T-helper 1 cell treated with Interleukin-12 subunit alpha and Interleukin-12 subunit beta and Interleukin-4 antibody, amounts not matched to agents 30 μg/mL and 1 μg/mL, for 36 hours (primary cell): ENCODE results near the gene PLAC1.

Experiments used
- H3K27ac Mint-ChIP-seq: one replicate; pipeline ENCODE4 v1.8.0; 2021; ENCODE audit warnings: mild to moderate bottlenecking, mixed read lengths
- H3K27me3 Mint-ChIP-seq: one replicate; pipeline ENCODE4 v1.8.0; 2021; ENCODE audit warnings: low read depth, mixed read lengths
- H3K36me3 Mint-ChIP-seq: one replicate; pipeline ENCODE4 v1.8.0; 2021; ENCODE audit warnings: low read depth, mixed read lengths
- H3K4me1 Mint-ChIP-seq: one replicate; pipeline ENCODE4 v1.8.0; 2021; ENCODE audit warnings: low read depth, mixed read lengths
- H3K4me3 Mint-ChIP-seq: one replicate; pipeline ENCODE4 v1.8.0; 2021; ENCODE audit warnings: mild to moderate bottlenecking, moderate library complexity, mixed read lengths
- H3K9me3 Mint-ChIP-seq: one replicate; pipeline ENCODE4 v1.8.0; 2021; ENCODE audit warnings: mixed read lengths

The PLAC1 gene

DNA sequence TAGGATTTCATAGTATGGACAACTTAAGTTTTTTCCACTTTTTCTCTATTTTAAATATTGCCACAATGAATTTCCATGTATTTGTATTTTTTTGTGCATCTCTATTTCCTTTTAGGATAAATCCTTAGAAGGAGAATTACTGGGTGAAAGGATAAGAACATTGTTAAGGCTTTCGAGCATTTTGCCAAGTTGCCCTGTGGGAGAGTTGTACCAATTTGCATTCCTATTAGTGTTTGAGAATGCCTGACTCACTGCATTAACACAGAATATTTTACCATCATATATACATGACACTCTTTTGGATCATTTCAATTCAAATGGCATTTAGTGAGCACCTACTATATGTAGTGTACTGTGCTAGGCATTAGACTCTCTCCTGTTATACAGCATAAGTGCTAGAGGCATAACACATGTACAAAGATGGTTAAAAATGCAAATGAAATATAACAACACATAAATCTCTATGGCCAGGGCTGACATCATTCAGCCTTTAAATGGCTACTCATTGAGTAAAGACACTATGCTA, 57.0 kb downstream of the PLAC1 start:
- Mint-ChIP-seq H3K4me3 (no peak overlapping the region), H3K9me3 (peaks cover 13% of the 10 kb centered on the region), H3K27ac (no peak overlapping the region), H3K27me3 (peaks cover 6% of the 10 kb centered on the region), H3K4me1 (no peaks in the 10 kb centered on the region), H3K36me3 (no peaks in the 10 kb centered on the region)

DNA sequence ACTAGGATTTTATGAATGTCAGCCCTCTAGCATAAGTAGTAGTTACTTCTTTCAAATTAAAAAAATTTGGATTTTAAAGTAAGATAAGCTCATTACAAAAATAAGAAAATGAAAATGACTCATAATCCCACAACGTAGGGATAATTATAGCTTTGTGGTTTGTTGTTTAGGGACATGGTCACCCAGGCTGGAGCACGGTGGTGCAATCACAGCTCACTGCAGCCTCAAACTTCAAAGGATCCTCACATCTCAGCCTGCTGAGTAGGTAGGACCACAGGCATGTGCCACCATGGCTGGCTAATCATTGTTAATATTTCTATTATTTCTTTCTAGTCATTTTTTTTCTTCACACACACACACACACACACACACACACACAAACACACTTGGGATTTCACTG, 57.6 kb downstream of the PLAC1 start:
- peaks cover 13% of the 10 kb centered on the region for H3K9me3 Mint-ChIP-seq
- H3K27me3 Mint-ChIP-seq, result peaks cover 6% of the 10 kb centered on the region
- H3K4me3 Mint-ChIP-seq, result no peak overlapping the region
- H3K36me3 Mint-ChIP-seq, result no peaks in the 10 kb centered on the region
- H3K4me1 Mint-ChIP-seq, result no peaks in the 10 kb centered on the region
- H3K27ac Mint-ChIP-seq, result no peak overlapping the region

DNA sequence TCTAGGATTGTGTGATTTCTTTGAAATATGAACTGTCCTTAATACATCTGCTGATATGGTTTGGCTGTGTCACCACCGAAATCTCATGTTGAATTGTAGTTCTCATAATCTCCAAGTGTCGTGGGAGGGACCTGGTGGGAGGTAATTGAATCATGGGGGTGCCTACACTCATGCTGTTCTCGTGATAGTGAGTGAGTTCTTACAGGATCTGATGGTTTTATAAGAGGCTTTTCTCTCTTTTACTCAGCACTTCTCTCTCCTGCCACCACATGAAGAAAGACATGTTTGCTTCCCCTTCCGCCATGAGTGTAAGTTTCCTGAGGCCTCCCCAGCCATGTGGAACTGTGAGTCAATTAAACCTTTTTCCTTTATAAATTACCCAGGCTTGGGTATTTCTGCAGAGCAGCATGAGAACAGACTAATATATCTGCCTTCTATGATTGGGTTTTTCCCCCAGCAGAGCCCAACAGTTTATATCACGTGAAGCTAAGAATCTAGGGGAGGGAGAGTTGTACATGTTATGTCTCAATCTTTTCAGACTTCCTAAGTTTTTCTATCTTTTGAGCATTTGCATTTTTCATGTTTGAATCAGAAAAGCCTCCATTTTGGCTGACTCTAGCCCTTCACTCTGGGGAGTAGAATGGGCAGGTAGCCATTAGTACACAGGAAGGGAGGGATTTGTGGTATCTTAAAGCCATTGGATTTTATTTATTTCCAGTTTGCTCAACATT, 58.9 kb downstream of the PLAC1 start:
- Mint-ChIP-seq H3K27me3 (peaks cover 15% of the 10 kb centered on the region), H3K9me3 (peaks cover 13% of the 10 kb centered on the region), H3K36me3 (no peaks in the 10 kb centered on the region), H3K27ac (no peak overlapping the region), H3K4me3 (no peak overlapping the region), H3K4me1 (no peaks in the 10 kb centered on the region)

DNA sequence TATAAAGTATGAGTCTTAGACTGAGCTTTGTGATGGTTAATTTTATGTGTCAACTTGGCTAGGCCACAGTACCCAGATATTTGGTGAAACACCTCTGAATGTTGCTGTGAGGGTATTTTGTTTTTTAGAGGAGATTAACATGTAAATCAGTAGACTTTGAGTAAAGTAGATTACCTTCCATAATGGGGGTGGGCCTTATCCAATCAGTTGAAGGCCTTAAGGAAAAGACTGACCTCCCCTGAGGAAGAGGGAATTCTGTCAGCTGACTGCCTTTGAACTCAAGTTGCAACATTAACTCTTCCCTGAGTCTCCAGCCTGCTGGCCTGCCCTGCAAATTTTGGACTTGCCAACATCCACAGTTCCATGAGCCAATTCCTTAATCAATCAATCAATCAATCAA, 66.0 kb downstream of the PLAC1 start:
- Mint-ChIP-seq H3K27ac (no peak overlapping the region), H3K4me1 (no peaks in the 10 kb centered on the region), H3K36me3 (no peaks in the 10 kb centered on the region), H3K4me3 (no peak overlapping the region), H3K27me3 (peaks cover 23% of the 10 kb centered on the region), H3K9me3 (peaks cover 6% of the 10 kb centered on the region)

DNA sequence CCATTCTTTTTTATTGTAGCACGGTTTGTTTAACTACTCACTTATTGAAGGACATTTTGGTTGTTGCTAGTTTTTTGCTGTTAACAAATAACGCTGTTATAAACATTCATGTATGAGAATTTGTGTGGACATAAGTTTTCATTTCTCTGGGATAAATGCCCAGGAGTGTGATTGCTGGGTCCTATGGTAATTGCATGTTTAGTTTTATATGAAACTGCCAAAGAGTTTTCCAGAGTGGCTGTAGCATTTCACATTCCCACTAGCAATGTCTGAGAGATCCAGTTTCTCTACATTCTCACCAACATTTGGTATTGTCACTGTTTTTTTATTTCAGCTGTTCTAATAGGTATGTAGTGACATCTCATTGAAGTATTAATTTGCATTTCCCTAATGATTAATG, 66.8 kb downstream of the PLAC1 start:
- H3K27me3 Mint-ChIP-seq, result peaks cover 17% of the 10 kb centered on the region
- H3K27ac Mint-ChIP-seq, result no peak overlapping the region
- H3K4me3 Mint-ChIP-seq, result no peak overlapping the region
- no peaks in the 10 kb centered on the region for H3K9me3 Mint-ChIP-seq
- no peaks in the 10 kb centered on the region for H3K4me1 Mint-ChIP-seq
- no peaks in the 10 kb centered on the region for H3K36me3 Mint-ChIP-seq

DNA sequence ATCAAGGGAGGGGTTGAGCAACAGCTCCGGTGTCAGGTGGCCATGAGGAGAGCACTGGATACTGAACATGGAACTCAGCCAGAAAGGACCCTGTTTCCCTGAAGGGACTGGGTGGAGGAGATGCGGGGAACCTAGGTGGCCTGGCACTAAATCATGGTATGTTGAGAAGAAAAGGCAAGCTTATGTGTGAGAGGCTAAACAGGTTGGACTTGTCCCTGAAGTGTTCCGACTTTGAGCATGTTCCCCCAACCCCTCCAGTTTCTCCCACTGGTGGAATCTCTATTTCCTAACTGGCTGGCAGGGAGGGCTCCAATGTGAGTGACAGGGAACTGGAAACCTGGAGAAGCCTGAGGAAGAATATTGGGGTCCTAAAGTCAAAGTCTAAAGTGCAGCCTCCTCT, 69.5 kb downstream of the PLAC1 start:
- Mint-ChIP-seq H3K4me1 (no peaks in the 10 kb centered on the region), H3K36me3 (no peaks in the 10 kb centered on the region), H3K27me3 (peaks cover 5% of the 10 kb centered on the region), H3K9me3 (no peaks in the 10 kb centered on the region), H3K27ac (no peak overlapping the region), H3K4me3 (no peak overlapping the region)

DNA sequence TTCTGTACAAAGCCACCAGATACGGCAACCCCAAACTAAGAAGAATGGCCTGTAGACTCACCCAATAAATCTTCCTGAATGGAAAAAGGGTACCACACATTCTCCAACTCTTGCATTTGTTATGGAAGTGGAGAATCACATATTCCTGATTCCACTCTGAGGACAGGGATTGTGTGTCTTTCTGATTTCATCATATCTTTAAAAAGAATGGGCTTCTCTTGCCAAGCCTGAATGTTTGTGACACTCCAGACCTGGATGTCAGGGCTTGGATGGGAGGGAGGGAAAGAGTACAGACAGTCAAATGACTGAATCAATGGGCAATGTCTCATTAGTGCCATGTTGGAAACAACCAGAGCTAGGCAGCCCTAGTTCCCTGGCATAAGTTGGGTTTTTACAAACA, 77.4 kb downstream of the PLAC1 start:
- H3K4me1 Mint-ChIP-seq, result no peaks in the 10 kb centered on the region
- H3K9me3 Mint-ChIP-seq, result no peaks in the 10 kb centered on the region
- H3K36me3 Mint-ChIP-seq, result no peaks in the 10 kb centered on the region
- no peaks in the 10 kb centered on the region for H3K27me3 Mint-ChIP-seq
- no peak overlapping the region for H3K4me3 Mint-ChIP-seq
- H3K27ac Mint-ChIP-seq, result no peak overlapping the region

DNA sequence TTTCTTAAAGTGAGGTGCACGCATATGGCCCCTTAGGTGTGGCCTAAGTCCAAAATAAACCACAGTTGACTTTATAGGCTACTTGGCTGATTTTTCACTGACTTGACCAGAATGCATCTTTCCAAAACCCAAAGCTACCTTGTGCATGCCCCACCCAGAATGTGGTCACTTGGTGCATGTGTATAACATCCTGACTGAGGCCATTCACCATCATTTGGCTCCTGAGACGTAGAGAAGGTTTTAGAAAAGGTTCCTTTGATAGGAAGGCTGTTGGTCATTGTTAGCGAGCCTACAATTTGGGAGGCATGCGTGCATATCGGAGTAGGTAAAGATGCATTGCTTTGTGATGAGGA, 84.6 kb downstream of the PLAC1 start:
- H3K4me3 Mint-ChIP-seq, result no peak overlapping the region
- no peak overlapping the region for H3K27ac Mint-ChIP-seq
- H3K4me1 Mint-ChIP-seq, result no peaks in the 10 kb centered on the region
- no peaks in the 10 kb centered on the region for H3K36me3 Mint-ChIP-seq
- H3K27me3 Mint-ChIP-seq, result no peaks in the 10 kb centered on the region
- no peaks in the 10 kb centered on the region for H3K9me3 Mint-ChIP-seq

DNA sequence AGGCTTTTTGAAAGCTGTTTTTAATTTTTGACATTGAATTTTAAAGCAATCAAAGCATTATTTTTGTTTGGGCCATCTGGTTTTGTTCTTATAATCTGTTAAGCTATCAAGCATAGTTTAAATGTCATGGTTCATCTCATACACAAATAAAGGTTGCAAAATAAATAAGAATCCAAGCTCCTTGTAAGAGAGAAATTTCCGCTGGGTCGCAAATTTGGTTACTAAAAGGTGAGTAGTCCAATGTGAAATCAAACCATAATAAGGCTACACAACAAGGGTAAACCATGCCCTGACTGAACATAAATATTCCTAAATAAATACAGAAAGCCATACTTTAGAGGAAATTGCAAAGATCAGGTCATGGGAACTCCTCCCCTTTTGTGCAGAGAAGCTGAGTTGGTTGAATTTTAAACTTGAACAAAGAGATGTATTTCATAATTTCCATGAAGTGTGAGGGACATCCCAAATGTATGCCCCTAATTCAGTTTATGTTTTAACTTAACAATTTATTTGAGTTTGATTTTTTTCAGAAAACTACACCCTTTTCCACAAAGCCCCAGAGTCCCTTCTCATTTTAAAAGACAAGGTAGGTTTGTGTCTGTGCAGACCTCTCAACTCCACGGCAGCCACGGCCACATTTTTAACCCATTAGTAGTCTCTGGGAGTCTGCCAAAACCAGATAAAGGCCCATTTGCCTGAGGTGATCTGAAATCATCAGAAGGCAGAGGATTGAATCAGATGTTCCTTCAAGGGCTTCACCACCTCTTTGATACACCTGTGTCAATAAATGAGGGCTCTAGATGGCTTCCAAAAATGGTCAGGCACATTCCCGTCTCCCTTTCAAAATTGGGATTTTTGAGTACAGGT, 85.2 kb downstream of the PLAC1 start:
- H3K36me3 Mint-ChIP-seq, result no peaks in the 10 kb centered on the region
- H3K4me3 Mint-ChIP-seq, result no peak overlapping the region
- H3K27ac Mint-ChIP-seq, result no peak overlapping the region
- H3K9me3 Mint-ChIP-seq, result no peaks in the 10 kb centered on the region
- peaks cover 1% of the 10 kb centered on the region for H3K4me1 Mint-ChIP-seq
- H3K27me3 Mint-ChIP-seq, result no peaks in the 10 kb centered on the region

DNA sequence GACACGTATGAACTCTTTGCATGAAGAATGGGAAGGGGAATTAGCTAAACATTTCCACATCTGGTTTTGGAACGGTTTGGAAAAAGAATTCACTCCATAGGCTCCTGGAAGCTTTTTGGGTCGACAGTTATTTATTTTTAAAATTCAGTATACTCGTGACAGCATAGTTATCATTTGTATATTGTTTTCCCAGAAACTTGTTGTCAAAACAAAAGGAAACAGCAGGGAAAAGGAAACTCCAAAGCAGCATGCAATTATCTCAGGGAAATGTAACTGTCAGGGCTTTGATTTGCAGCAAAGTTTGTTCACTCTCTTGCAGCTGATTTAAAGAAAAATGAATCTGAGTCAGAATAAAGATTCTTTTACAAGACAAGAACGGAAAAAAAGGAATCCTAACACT, 86.5 kb downstream of the PLAC1 start:
- H3K4me1 Mint-ChIP-seq, result peaks cover 1% of the 10 kb centered on the region
- H3K27ac Mint-ChIP-seq, result no peak overlapping the region
- no peaks in the 10 kb centered on the region for H3K36me3 Mint-ChIP-seq
- H3K27me3 Mint-ChIP-seq, result no peaks in the 10 kb centered on the region
- H3K4me3 Mint-ChIP-seq, result no peak overlapping the region
- H3K9me3 Mint-ChIP-seq, result no peaks in the 10 kb centered on the region

DNA sequence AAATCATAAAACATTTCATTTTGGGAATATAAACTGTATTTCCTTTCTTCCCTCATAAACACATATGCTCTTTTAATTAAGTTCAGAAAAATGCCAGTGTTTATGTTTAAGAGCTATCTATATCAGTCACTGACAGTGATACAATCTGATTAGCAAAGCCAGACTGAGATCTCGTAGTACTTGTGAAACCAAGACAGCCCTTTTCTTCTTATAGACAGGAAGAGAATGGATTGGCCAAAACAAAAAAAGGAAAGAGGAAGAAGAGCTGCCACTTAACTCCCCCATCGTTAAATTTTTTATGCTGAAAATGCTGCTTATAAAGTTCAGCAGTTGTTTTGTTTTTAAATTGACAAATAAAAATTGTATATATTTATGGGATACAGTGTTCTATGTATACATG, 87.4 kb downstream of the PLAC1 start:
- no peaks in the 10 kb centered on the region for H3K9me3 Mint-ChIP-seq
- no peaks in the 10 kb centered on the region for H3K36me3 Mint-ChIP-seq
- H3K4me3 Mint-ChIP-seq, result no peak overlapping the region
- peaks cover 1% of the 10 kb centered on the region for H3K4me1 Mint-ChIP-seq
- H3K27ac Mint-ChIP-seq, result no peak overlapping the region
- H3K27me3 Mint-ChIP-seq, result no peaks in the 10 kb centered on the region

DNA sequence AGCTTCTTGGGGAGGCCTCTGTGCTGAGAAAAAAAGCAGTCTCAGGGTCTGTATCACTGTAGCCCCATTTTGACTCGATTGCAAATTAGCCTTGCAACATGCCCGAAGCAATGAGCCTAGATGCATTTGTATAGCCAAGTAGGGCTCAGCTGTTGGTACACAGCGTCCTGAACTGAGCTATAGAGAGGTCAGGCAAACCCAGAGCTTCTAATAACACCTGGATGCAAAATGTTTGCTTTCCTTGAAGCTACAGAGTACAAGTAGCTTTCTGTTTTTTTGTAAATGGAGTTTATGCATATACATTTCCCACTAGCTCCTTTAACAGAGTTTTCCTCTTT, 87.8 kb downstream of the PLAC1 start:
- Mint-ChIP-seq H3K4me3 (no peak overlapping the region), H3K9me3 (no peaks in the 10 kb centered on the region)

DNA sequence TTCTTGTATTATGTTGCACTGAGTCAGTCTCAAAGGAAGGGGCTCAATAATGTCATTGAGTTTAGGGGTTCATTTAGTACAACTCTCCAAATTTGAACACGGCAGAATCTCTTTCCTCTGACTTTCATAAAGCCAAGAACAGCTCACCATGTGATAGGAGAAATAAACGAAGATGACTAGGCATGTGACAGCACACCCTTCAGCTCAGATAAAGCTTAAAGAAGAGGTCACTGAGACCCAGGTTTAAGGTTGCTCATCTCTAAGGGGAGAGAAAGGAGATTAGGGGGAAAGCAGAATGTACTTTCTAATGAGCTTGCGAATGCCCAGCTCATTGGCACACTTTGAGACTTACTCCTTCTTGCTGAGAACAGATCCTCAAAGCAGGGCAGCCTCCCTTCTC, 89.0 kb downstream of the PLAC1 start:
- no peak overlapping the region for H3K4me3 Mint-ChIP-seq
- no peaks in the 10 kb centered on the region for H3K36me3 Mint-ChIP-seq
- H3K9me3 Mint-ChIP-seq, result no peaks in the 10 kb centered on the region
- H3K27ac Mint-ChIP-seq, result no peak overlapping the region
- peaks cover 1% of the 10 kb centered on the region for H3K4me1 Mint-ChIP-seq
- H3K27me3 Mint-ChIP-seq, result no peaks in the 10 kb centered on the region

More for the DNA sequence above, 87.8 kb downstream of the PLAC1 start:
- Mint-ChIP-seq H3K36me3 (no peaks in the 10 kb centered on the region), H3K27me3 (no peaks in the 10 kb centered on the region), H3K27ac (no peak overlapping the region), H3K4me1 (peaks cover 1% of the 10 kb centered on the region)

DNA sequence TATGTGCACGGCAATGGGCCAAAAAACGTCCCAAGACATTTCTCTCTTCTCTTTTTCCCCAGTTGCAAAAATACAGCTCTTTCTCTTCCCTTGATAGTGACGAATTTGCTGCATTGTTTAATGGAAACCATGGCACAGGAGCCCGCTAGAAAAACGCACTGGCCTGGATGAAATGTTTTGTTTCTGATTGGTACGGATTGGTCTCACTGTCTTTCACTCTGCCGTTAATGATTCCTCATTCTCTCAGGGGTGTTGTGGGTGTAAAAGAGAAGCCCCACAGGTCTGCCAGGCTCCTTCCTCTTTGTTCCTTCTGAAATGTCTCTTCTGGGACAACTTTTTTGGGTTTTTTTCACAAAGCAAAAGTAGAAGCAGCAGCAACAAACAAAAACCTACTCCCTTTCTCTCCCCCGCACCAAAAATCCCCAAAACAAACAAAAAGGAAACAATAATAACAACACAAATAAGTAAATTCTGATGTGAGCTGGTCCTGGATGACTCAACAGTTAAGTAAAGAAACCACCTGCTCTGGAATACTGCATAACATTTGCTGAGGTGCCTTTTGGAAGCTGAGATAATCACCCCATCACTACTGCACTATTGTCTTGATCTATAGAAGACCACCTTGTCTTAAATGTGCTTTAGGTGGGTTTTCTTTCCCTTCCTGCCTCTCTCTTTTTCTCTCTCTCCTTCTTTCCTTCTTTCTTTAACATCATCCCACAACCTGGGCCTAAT, 89.8 kb downstream of the PLAC1 start:
- H3K27me3 Mint-ChIP-seq, result peaks cover 3% of the 10 kb centered on the region
- no peak overlapping the region for H3K4me3 Mint-ChIP-seq
- H3K9me3 Mint-ChIP-seq, result no peaks in the 10 kb centered on the region
- no peaks in the 10 kb centered on the region for H3K36me3 Mint-ChIP-seq
- H3K4me1 Mint-ChIP-seq, result peaks cover 1% of the 10 kb centered on the region
- H3K27ac Mint-ChIP-seq, result no peak overlapping the region

DNA sequence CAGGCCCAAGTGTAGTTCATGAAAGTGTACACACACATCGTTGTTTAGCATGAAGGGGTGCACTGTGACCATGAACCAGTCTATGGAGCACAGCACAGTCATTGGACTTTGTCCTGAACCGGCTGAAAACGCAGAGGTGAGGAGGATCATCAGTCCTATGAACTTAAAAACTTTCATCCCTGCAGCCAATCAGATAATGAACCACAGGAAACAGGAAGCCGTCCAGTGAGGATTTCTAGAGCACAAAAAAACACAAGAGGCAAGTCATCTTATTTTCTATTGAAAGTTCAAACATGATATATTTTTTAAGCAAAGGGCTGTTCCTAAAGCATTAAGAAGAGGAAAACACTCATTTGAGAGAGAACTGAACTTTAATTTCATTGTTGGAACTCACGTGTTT, 91.8 kb downstream of the PLAC1 start:
- Mint-ChIP-seq H3K4me3 (no peak overlapping the region), H3K27ac (no peak overlapping the region), H3K36me3 (no peaks in the 10 kb centered on the region), H3K27me3 (peaks cover 10% of the 10 kb centered on the region), H3K4me1 (peaks cover 1% of the 10 kb centered on the region), H3K9me3 (no peaks in the 10 kb centered on the region)
